Measurements from ENCODE around the gene RTN4IP1. TPM values are rescaled to one million over a fixed set of nuclear protein-coding genes. Genes with fewer than 3 reads are reported as not detected.

Gene RTN4IP1
- total RNA-seq, 1 experiment from 2014 or later = 19.2 TPM

GRCh38 chr6:106536851-106537250 lies 92.4 kb downstream of the RTN4IP1 start (continued):
- no peak for TF ChIP-seq ATF6 (CRISPR knock-in tag; IDR thresholded peaks at IDR 0.05)

- Mint-ChIP-seq H3K27me3 (ENCODE audit: low read depth) (no peaks in the 10 kb centered on the region), H3K27ac (no peak overlapping the region), H3K4me1 (peaks cover 14% of the 10 kb centered on the region), H3K36me3 (no peaks in the 10 kb centered on the region), H3K9me3 (no peaks in the 10 kb centered on the region), H3K4me3 (no peak overlapping the region)
- DNase-seq (ENCODE audit: low spot score) = no peak
- no peak for TF ChIP-seq ZNF423 (CRISPR knock-in tag; IDR thresholded peaks at IDR 0.05)
- TF ChIP-seq, protein P1, sequence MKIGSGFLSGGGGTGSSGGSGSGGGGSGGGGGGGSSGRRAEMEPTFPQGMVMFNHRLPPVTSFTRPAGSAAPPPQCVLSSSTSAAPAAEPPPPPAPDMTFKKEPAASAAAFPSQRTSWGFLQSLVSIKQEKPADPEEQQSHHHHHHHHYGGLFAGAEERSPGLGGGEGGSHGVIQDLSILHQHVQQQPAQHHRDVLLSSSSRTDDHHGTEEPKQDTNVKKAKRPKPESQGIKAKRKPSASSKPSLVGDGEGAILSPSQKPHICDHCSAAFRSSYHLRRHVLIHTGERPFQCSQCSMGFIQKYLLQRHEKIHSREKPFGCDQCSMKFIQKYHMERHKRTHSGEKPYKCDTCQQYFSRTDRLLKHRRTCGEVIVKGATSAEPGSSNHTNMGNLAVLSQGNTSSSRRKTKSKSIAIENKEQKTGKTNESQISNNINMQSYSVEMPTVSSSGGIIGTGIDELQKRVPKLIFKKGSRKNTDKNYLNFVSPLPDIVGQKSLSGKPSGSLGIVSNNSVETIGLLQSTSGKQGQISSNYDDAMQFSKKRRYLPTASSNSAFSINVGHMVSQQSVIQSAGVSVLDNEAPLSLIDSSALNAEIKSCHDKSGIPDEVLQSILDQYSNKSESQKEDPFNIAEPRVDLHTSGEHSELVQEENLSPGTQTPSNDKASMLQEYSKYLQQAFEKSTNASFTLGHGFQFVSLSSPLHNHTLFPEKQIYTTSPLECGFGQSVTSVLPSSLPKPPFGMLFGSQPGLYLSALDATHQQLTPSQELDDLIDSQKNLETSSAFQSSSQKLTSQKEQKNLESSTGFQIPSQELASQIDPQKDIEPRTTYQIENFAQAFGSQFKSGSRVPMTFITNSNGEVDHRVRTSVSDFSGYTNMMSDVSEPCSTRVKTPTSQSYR (CRISPR knock-in tag; IDR thresholded peaks at IDR 0.05) = no peak
- TF ChIP-seq GRHL2 (CRISPR knock-in tag; IDR thresholded peaks at IDR 0.05; ENCODE audit: insufficient replicate concordance, severe bottlenecking) = no peak
- TF ChIP-seq ZNF317 (CRISPR knock-in tag; IDR thresholded peaks at IDR 0.05; ENCODE audit: borderline replicate concordance, low read depth) = no peak
- TF ChIP-seq MXD4 (CRISPR knock-in tag; IDR thresholded peaks at IDR 0.05; ENCODE audit: borderline replicate concordance) = no peak
- no peak for TF ChIP-seq TEAD4 (CRISPR knock-in tag; IDR thresholded peaks at IDR 0.05)
- no peak for TF ChIP-seq RELA (CRISPR knock-in tag; IDR thresholded peaks at IDR 0.05; ENCODE audit: borderline replicate concordance)
- no peak for TF ChIP-seq PREB (CRISPR knock-in tag; IDR thresholded peaks at IDR 0.05; ENCODE audit: borderline replicate concordance)
- TF ChIP-seq ZSCAN18 (CRISPR knock-in tag; IDR thresholded peaks at IDR 0.05) = no peak
- no peak for TF ChIP-seq NFATC4 (CRISPR knock-in tag; IDR thresholded peaks at IDR 0.05)
- TF ChIP-seq, protein P2, sequence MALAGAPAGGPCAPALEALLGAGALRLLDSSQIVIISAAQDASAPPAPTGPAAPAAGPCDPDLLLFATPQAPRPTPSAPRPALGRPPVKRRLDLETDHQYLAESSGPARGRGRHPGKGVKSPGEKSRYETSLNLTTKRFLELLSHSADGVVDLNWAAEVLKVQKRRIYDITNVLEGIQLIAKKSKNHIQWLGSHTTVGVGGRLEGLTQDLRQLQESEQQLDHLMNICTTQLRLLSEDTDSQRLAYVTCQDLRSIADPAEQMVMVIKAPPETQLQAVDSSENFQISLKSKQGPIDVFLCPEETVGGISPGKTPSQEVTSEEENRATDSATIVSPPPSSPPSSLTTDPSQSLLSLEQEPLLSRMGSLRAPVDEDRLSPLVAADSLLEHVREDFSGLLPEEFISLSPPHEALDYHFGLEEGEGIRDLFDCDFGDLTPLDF (CRISPR knock-in tag; IDR thresholded peaks at IDR 0.05) = no peak
- TF ChIP-seq ZNF671 (CRISPR knock-in tag; IDR thresholded peaks at IDR 0.05) = no peak
- TF ChIP-seq FOXP1 (CRISPR knock-in tag; IDR thresholded peaks at IDR 0.05; ENCODE audit: borderline replicate concordance) = no peak
- no peak for TF ChIP-seq E2F5 (CRISPR knock-in tag; IDR thresholded peaks at IDR 0.05)
- ATAC-seq = no peak
- ChIA-PET CTCF (interaction anchor here (1.2 kb wide), 1 partner anchor 27 kb away, joined by 3 read pairs; no protein-coding TSS in a partner anchor), POLR2A (no interaction called here)
Observed at GRCh38 chr6:106536357-106536756, 92.9 kb downstream of the RTN4IP1 start.

All from WTC11 (cell line).